ENCODE measurements around the gene PHACTR3. TPM values are rescaled to one million over a fixed set of nuclear protein-coding genes. Genes with fewer than 3 reads are reported as not detected.

Gene PHACTR3
- total and polyA plus RNA-seq, 4 donors, result 0.14 to 0.42 (median 0.17) TPM

GRCh38 chr20:59817406-59817805 lies 213.1 kb downstream of the PHACTR3 start:
- no peaks in the 10 kb centered on the region for H3K9me3 ChIP-seq (ENCODE audit: control insufficient read depth in 4 of 4, low read length in 3 of 4)
- TF ChIP-seq REST (IDR thresholded peaks at IDR 0.05) (no peak), GABPA (IDR thresholded peaks at IDR 0.05 in 1 of 2, conservative IDR thresholded peaks at IDR 0.05 in 1 of 2) (no peak), FOXA2 (IDR thresholded peaks at IDR 0.05) (no peak), NR2F2 (IDR thresholded peaks at IDR 0.05) (no peak), TAF1 (conservative IDR thresholded peaks at IDR 0.05) (no peak), SP1 (IDR thresholded peaks at IDR 0.05) (no peak), ATF3 (IDR thresholded peaks at IDR 0.05) (no peak)
- H3K9ac ChIP-seq (ENCODE audit: low read depth in 1 of 2, low read length in 2 of 2), result no peak overlapping the region
- peak; percentile 5 for DNase-seq (ENCODE audit: low spot score)
- peaks cover 0 to 3% (median 0%) of the 10 kb centered on the region in 4 donors for H3K27me3 ChIP-seq (ENCODE audit: control insufficient read depth in 4 of 4, insufficient read depth in 4 of 4, low read length in 3 of 4)
- H3K36me3 ChIP-seq (ENCODE audit: control insufficient read depth in 4 of 4, insufficient read depth in 3 of 4, low read depth in 1 of 4, low read length in 3 of 4), result no peaks in the 10 kb centered on the region
- 76% methylated on average over 4 of the region's 4 CpGs for WGBS
- no peaks in the 10 kb centered on the region for H3K4me1 ChIP-seq (ENCODE audit: control insufficient read depth in 4 of 4, insufficient read depth in 4 of 4, low read length in 3 of 4)
- no peak overlapping the region for H3K4me3 ChIP-seq (ENCODE audit: low read depth in 1 of 3, low read length in 3 of 3)
- no peak overlapping the region for H3K27ac ChIP-seq (ENCODE audit: low read depth in 1 of 2, low read length in 2 of 2)

GRCh38 chr20:59817846-59818615 lies 213.7 kb downstream of the PHACTR3 start:
- H3K9me3 ChIP-seq (ENCODE audit: control insufficient read depth in 4 of 4, low read length in 3 of 4), result no peaks in the 10 kb centered on the region
- H3K9ac ChIP-seq (ENCODE audit: low read depth in 1 of 2, low read length in 2 of 2), result no peak overlapping the region
- no peaks in the 10 kb centered on the region for H3K36me3 ChIP-seq (ENCODE audit: control insufficient read depth in 4 of 4, insufficient read depth in 3 of 4, low read depth in 1 of 4, low read length in 3 of 4)
- no peak overlapping the region for H3K4me3 ChIP-seq (ENCODE audit: low read depth in 1 of 3, low read length in 3 of 3)
- WGBS, result 75% methylated on average over 14 of the region's 14 CpGs
- no peak for TF ChIP-seq ZBTB33 (IDR thresholded peaks at IDR 0.05)
- no peak for TF ChIP-seq HNF4A (conservative IDR thresholded peaks at IDR 0.05)
- TF ChIP-seq RAD21 (IDR thresholded peaks at IDR 0.05), result no peak
- TF ChIP-seq JUND (IDR thresholded peaks at IDR 0.05), result no peak
- no peak for TF ChIP-seq NR2F2 (IDR thresholded peaks at IDR 0.05)
- TF ChIP-seq EGR1 (IDR thresholded peaks at IDR 0.05; ENCODE audit: low read depth in 2 of 2), result no peak
- TF ChIP-seq MAX (IDR thresholded peaks at IDR 0.05), result no peak
- peaks cover 0 to under 1% (median 0%) of the 10 kb centered on the region in 4 donors for H3K27me3 ChIP-seq (ENCODE audit: control insufficient read depth in 4 of 4, insufficient read depth in 4 of 4, low read length in 3 of 4)
- no peaks in the 10 kb centered on the region for H3K4me1 ChIP-seq (ENCODE audit: control insufficient read depth in 4 of 4, insufficient read depth in 4 of 4, low read length in 3 of 4)
- H3K27ac ChIP-seq (ENCODE audit: low read depth in 1 of 2, low read length in 2 of 2), result no peak overlapping the region
- peak; percentile 5 for DNase-seq (ENCODE audit: low spot score)

Measured in liver (tissue), 9 donors.